Peyer's patch (tissue), 4 donors: ENCODE measurements around the gene GABRA5. TPM values are rescaled to one million over a fixed set of nuclear protein-coding genes. Genes with fewer than 3 reads are reported as not detected.
"Not testable (repeated sequence)": the region's sequence is repeated elsewhere in the genome, so short reads cannot be mapped to it uniquely, and the experiment has no call there.

Source experiments
- DNase-seq, 3 donors: peaks; one replicate each; pipeline ENCODE4 v3.0.0-alpha.2; 2017 to 2019
- H3K27ac ChIP-seq, 4 donors: fragments of 200-600 bp; sonication (generic); one replicate each; pipeline ENCODE4 v1.5.1; 2016 to 2019
- H3K27me3 ChIP-seq, 2 donors: fragments of 200-600 bp; sonication (generic); one replicate each; pipeline ENCODE4 v1.5.1; 2019
- H3K36me3 ChIP-seq, 3 donors: fragments of 200-600 bp; sonication (generic); one replicate each; pipeline ENCODE4 v1.5.1; 2016 to 2019
- H3K4me1 ChIP-seq, 4 donors: fragments of 200-600 bp; sonication (generic); one replicate each; pipeline ENCODE4 v1.5.1; 2016 to 2019
- H3K4me3 ChIP-seq, 4 donors: fragments of 200-600 bp; sonication (generic); 1 replicate in 3 of 4; 2 replicates in 1 of 4; pipeline ENCODE4 v1.5.1; 2016 to 2019; ENCODE audit warnings: mild to moderate bottlenecking in 1 of 4
- H3K9me3 ChIP-seq, 4 donors: fragments of 200-600 bp; sonication (generic); one replicate each; pipeline ENCODE4 v1.5.1; 2016 to 2019; ENCODE audit warnings: mild to moderate bottlenecking in 1 of 4
- POLR2A ChIP-seq, 2 donors: fragments of 450-650 bp; IDR thresholded peaks; one replicate each; pipeline ENCODE4 v1.5.1; 2017; ENCODE audit warnings: antibody characterized with exemption in 2 of 2, mild to moderate bottlenecking in 2 of 2, moderate library complexity in 2 of 2
- total RNA-seq, 4 donors: library from RNA; depleted of rRNA; stranded (reverse); fragments of >200 nt; gene quantifications; one replicate each; pipeline ENCODE4 v1.1.0, GENCODE V29; 2016
- TF ChIP-seq, protein P1 (sequence below), 6 experiments: fragments of 450-650 bp in 4 of 6; fragments of 200-600 bp in 2 of 6; sonication (generic) in 1 of 6; IDR thresholded peaks; one replicate each; pipeline ENCODE4 v1.5.1; 2017 to 2019; ENCODE audit warnings: antibody characterized with exemption in 6 of 6, mild to moderate bottlenecking in 3 of 6, moderate library complexity in 1 of 6

Gene GABRA5
- total RNA-seq, result not detected

DNA sequence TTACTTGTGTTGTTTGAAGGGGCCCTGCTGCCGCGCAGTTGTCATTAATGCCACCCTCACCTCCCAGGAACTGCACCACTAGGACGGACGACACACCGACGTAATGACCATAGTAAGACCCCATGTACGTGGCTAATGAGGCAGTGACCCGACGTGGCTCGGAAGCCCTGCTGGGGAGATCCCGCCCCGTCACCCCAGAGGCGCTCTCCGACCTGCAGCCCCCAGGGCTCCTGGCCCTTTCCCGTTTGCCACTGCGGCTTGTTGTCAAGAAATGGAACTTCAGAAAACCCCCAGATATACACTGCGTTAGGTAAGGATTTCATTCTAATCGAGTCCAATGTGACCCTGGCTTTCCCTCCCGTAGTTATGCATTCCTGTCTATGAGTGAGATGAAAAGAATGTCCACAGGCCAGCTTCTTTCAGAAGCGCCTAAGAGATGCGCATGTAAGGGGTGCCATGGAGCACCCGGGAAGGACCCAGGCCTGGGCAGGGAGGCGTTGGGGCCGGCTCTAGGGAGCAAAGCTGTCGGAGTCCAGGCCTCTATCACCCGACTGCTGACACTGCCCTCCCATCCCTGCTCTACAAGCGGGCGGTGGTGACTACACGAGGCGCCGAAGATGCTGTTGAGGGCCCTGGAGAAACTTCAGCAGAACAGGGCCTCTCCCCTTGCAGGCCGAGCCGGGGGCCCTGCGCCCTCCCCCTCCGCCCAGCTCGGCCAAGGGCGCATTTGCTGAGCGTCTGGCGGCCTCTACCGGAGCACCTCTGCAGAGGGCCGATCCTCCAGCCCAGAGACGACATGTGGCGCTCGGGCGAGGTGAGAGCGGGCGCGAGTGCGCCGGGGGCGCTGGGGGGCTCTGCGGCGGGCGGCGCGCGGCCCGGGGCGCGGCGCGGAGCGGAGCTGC is at the start of gene GABRA5:
Gene GABRA5 (plus strand): TSS at position 765 of the 902 bp plus-strand sequence. CDS start 2,187 bp downstream, outside the sequence.
- no peaks in the 10 kb centered on the region for H3K4me1 ChIP-seq
- no peak for DNase-seq
- no peaks in the 10 kb centered on the region for H3K27me3 ChIP-seq
- H3K4me3 ChIP-seq, result no peak within 1 kb of the TSS
- TF ChIP-seq, protein P1, sequence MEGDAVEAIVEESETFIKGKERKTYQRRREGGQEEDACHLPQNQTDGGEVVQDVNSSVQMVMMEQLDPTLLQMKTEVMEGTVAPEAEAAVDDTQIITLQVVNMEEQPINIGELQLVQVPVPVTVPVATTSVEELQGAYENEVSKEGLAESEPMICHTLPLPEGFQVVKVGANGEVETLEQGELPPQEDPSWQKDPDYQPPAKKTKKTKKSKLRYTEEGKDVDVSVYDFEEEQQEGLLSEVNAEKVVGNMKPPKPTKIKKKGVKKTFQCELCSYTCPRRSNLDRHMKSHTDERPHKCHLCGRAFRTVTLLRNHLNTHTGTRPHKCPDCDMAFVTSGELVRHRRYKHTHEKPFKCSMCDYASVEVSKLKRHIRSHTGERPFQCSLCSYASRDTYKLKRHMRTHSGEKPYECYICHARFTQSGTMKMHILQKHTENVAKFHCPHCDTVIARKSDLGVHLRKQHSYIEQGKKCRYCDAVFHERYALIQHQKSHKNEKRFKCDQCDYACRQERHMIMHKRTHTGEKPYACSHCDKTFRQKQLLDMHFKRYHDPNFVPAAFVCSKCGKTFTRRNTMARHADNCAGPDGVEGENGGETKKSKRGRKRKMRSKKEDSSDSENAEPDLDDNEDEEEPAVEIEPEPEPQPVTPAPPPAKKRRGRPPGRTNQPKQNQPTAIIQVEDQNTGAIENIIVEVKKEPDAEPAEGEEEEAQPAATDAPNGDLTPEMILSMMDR (IDR thresholded peaks at IDR 0.05), result no peak
- TF ChIP-seq POLR2A (IDR thresholded peaks at IDR 0.05), result no peak
- no peaks in the 10 kb centered on the region for H3K9me3 ChIP-seq
- no peaks in the 10 kb centered on the region for H3K36me3 ChIP-seq
- no peak within 1 kb of the TSS for H3K27ac ChIP-seq

DNA sequence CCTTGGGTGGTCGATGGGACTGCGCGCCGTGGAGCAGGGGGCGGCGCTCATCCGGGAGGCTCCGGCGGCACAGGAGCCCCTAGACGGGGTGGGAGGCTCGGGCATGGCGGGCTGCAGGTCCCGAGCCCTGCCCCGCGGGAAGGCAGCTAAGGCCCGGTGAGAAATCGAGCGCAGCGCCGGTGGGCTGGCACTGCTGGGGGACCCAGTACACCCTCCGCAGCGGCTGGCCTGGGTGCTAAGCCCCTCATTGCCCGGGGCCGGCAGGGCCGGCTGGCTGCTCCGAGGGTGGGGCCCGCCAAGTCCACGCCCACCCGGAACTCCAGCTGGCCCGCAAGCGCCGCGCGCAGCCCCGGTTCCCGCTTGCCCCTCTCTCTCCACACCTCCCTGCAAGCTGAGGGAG is 35.7 kb upstream of the GABRA5 start:
- H3K9me3 ChIP-seq, H3K4me3 ChIP-seq, DNase-seq, H3K4me1 ChIP-seq, H3K36me3 ChIP-seq, H3K27me3 ChIP-seq, H3K27ac ChIP-seq: not testable (repeated sequence)

DNA sequence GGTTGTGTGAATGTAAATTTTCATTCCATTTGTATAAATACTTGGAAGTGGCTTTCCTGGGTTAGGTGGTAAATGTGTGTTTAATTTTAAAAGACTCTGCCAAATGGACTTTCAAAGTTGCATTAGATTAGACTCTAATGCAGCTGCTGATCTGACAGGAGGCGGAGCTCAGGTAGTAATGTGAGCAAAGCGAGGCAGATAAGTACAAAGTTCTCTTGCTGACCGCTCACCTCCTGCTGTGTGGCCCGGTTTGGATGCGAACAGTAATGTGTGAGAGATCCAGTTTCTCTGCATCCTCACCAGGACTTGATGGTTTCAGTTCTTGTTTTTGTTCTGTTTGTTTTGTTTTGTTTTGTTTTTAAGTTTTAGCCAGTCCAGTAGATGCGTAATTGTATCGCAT is 34.9 kb upstream of the GABRA5 start:
- Histone ChIP-seq H3K27ac (no peak overlapping the region), H3K27me3 (no peaks in the 10 kb centered on the region), H3K4me3 (no peak overlapping the region), H3K4me1 (no peaks in the 10 kb centered on the region), H3K9me3 (peaks cover 0 to 10% (median 0%) of the 10 kb centered on the region in 4 donors), H3K36me3 (no peaks in the 10 kb centered on the region)
- DNase-seq, result no peak
- TF ChIP-seq POLR2A (IDR thresholded peaks at IDR 0.05), result no peak
- TF ChIP-seq, protein P1 (IDR thresholded peaks at IDR 0.05), result no peak

DNA sequence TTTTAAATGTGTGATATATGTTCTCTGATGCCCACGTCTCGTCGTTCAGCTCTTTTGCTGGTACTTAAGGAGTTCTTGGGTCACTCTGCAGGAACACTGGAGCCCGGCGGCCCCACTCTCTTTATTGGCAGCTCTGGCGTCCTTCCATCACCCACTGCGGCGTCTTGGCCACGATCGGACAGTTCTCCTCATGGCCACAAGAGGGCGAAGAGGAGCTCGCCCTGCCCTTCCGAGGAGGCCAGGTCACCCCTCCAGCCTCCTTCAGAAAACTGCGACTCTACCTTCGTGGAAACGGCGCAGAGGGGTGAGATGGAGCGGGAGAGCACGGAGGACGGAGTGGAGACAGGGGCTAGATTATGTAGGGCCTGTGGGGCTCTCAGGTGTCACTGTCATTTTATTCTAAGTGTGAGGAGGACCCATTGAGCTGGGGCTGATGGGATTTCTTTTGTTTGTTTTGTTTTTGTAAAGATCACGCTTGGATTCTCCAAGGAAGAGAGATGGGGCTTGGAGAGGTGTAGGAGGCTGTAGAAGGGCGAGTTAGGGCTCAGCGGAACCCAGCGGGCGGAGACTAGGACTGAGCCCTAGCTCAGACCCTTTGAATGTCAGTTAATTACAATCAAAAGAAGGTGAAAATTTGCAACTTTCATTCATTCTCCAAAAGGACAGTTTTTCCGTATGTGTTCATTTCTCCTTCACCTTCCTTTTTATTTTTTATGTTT is 28.0 kb upstream of the GABRA5 start:
- TF ChIP-seq, protein P1 (IDR thresholded peaks at IDR 0.05), result no peak
- no peak for TF ChIP-seq POLR2A (IDR thresholded peaks at IDR 0.05)
- no peak overlapping the region for H3K4me3 ChIP-seq
- peaks cover 0 to 8% (median 0%) of the 10 kb centered on the region in 4 donors for H3K9me3 ChIP-seq
- H3K4me1 ChIP-seq, result no peaks in the 10 kb centered on the region
- no peak overlapping the region for H3K27ac ChIP-seq
- no peak for DNase-seq
- H3K27me3 ChIP-seq, result no peaks in the 10 kb centered on the region
- no peaks in the 10 kb centered on the region for H3K36me3 ChIP-seq

DNA sequence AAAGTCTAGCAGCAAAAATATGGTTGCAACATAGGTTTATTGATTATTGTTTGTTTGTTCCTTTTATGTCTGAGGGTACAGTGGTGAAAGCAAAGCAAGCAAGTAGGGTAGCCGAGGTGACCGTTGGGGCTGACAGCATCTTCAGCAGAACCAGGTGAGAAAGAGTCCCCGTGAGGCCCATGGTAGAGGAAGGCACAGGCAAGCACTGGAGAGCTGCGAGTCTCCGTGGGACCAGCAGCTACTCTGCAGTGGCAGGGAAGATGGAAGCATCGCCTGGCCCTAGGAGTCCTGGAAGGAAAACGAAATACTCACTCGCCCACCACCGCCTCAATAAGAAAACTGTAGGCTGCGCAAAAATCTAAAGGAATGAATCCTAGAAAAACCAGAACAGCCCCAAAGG is 25.3 kb upstream of the GABRA5 start:
- Histone ChIP-seq H3K36me3 (no peaks in the 10 kb centered on the region), H3K4me1 (no peaks in the 10 kb centered on the region), H3K27me3 (no peaks in the 10 kb centered on the region), H3K27ac (no peak overlapping the region), H3K4me3 (no peak overlapping the region), H3K9me3 (peaks cover 0 to 6% (median 0%) of the 10 kb centered on the region in 4 donors)
- no peak for DNase-seq
- no peak for TF ChIP-seq POLR2A (IDR thresholded peaks at IDR 0.05)
- TF ChIP-seq, protein P1 (IDR thresholded peaks at IDR 0.05), result no peak

DNA sequence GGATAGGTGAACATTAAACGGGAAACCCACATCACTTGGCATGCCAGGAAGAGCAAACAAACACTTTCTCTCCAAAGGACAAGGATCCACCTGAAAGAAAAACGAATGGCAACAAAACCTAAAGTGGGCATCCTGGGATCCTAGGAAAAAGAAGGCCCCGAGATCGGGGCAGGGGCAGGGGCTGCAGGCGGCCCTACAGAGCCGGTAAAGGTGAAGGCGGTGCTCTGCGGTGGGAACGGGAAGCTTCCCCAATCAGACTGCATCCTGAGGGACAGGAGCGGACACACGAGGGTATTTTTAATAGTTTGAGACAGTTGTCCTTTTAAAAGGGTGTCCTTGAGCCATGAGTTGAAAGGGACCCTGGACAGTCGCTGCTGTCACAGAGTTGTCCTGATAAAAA is 24.9 kb upstream of the GABRA5 start:
- Histone ChIP-seq H3K4me3 (no peak overlapping the region), H3K27ac (no peak overlapping the region), H3K4me1 (no peaks in the 10 kb centered on the region), H3K27me3 (no peaks in the 10 kb centered on the region), H3K9me3 (peaks cover 0 to 2% (median 0%) of the 10 kb centered on the region in 4 donors), H3K36me3 (no peaks in the 10 kb centered on the region)
- no peak for TF ChIP-seq POLR2A (IDR thresholded peaks at IDR 0.05)
- TF ChIP-seq, protein P1 (IDR thresholded peaks at IDR 0.05), result no peak
- DNase-seq, result no peak
